Activated naive CD8-positive, alpha-beta T cell treated with anti-CD3 and anti-CD28 coated beads, Interleukin-2, amount 10 ng/mL, durations not matched to agents 7 days and 5 days (primary cell): ENCODE results near the gene RAB38. TPM values are rescaled to one million over a fixed set of nuclear protein-coding genes. Genes with fewer than 3 reads are reported as not detected.

Source experiments
- ATAC-seq: fragments of 150-1000 bp; cut with Tn5 transposase; one replicate; pipeline ENCODE4 v1.10.0; 2021; ENCODE audit warnings: low read depth, moderate library complexity
- POLR2A ChIA-PET: fragments of 350-600 bp; sonication (Branson Sonifier 250); formaldehyde crosslinking; loops from one replicate; lab custom pipeline; 2021; ENCODE audit warnings: antibody characterized with exemption; lab: Charles Lee
- DNase-seq: peaks from one replicate; pipeline ENCODE4 v3.0.0; 2021
- H3K27ac Mint-ChIP-seq: one replicate; pipeline ENCODE4 v1.8.0; 2022; ENCODE audit warnings: mild to moderate bottlenecking, mixed read lengths
- H3K27me3 Mint-ChIP-seq: one replicate; pipeline ENCODE4 v1.8.0; 2022; ENCODE audit warnings: mild to moderate bottlenecking, moderate library complexity, mixed read lengths
- H3K36me3 Mint-ChIP-seq: one replicate; pipeline ENCODE4 v1.8.0; 2021; ENCODE audit warnings: mild to moderate bottlenecking, mixed read lengths
- H3K4me1 Mint-ChIP-seq: one replicate; pipeline ENCODE4 v1.8.0; 2021; ENCODE audit warnings: mixed read lengths
- H3K4me3 Mint-ChIP-seq: one replicate; pipeline ENCODE4 v1.8.0; 2022; ENCODE audit warnings: mild to moderate bottlenecking, moderate library complexity, mixed read lengths
- H3K9me3 Mint-ChIP-seq: one replicate; pipeline ENCODE4 v1.8.0; 2021; ENCODE audit warnings: mixed read lengths
- total RNA-seq, 2 experiments: library from RNA; stranded (reverse); gene quantifications; one replicate each; pipeline ENCODE4 v1.2.3, GENCODE V29; 2021

RAB38 gene
- total RNA-seq, 2 experiments from 2014 or later, result 1.4 to 1.8 TPM

DNA sequence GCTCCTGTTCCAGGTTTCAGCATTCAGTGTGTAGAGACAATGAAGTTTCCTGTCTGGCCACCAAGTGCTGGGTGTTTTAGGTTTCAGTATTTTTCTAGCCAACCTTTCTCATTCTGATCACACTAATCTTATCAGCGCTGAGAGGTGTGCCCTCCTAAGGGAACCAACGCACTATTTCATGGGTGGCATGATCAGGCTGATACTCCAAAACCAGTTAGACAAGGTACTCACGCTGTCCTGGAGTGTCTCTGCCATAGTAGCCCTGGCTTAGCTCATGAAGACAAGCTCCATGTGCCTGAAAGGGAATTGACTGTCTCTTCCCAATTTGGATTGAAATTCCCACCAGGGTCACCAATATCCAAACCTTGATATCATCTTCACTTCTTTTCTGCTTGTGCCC is 8.0 kb upstream of the RAB38 start:
- Mint-ChIP-seq H3K9me3 (peaks cover 3% of the 10 kb centered on the region), H3K36me3 (peaks cover 2% of the 10 kb centered on the region), H3K4me1 (peaks cover 24% of the 10 kb centered on the region), H3K27ac (no peak overlapping the region), H3K4me3 (no peak overlapping the region), H3K27me3 (peaks cover 12% of the 10 kb centered on the region)
- ATAC-seq (no peak), DNase-seq (no peak)
- POLR2A ChIA-PET, result no interaction called here

DNA sequence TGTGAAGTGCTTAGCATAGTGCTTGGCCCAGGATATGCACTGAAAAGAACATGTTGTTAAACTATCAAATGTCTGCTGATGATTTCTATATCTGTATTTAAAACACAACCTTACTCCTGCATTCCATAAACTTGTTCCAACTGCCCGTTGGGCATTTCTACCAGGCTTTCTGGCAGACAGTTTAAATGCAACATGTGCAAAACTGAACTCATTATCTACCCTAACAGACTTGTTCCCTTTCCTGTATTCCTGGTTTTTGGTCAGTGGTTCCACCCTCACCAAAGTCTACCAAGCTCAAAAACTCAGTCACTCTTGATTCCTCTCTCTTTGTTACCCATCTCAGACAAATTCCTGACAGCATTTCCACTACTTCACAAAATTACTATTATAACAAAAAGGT is 6.5 kb upstream of the RAB38 start:
- no peak overlapping the region for H3K27ac Mint-ChIP-seq
- H3K9me3 Mint-ChIP-seq, result peaks cover 1% of the 10 kb centered on the region
- H3K4me1 Mint-ChIP-seq, result peaks cover 29% of the 10 kb centered on the region
- DNase-seq (no peak), ATAC-seq (no peak)
- H3K4me3 Mint-ChIP-seq, result no peak overlapping the region
- peaks cover 12% of the 10 kb centered on the region for H3K27me3 Mint-ChIP-seq
- POLR2A ChIA-PET, result no interaction called here
- peaks cover 2% of the 10 kb centered on the region for H3K36me3 Mint-ChIP-seq

DNA sequence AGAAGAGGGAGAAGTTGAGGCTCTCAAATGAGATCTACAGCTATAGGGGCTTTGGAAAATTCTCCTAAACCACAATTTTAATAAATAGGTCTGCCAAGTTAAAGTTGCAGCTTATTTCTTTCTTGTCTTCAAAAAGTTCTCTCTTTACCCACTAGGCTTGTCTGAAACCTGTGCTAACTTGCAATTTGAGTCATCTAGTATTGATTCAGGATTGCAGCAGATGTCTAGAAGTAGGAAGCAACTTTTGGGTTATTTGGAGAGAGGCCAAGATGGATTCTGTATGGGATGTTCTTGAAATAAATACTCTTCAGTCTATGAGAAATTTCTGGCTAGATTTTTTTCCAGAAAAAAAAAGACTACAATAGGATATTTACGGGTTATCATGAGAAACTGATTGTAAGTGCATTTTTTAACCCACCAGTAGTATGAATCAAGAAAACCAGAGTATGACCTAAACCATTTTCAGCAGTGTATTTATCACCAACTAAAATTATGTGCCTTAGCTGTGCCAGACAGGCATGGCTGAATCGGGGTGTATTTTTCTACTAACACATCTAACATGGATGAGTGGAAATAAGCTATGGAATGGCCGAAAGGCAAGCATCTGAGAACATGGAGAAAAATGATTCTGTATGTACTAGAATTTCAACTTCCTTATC is 4.9 kb upstream of the RAB38 start:
- Mint-ChIP-seq H3K4me1 (peaks cover 33% of the 10 kb centered on the region), H3K27ac (no peak overlapping the region), H3K36me3 (peaks cover 2% of the 10 kb centered on the region), H3K27me3 (peaks cover 16% of the 10 kb centered on the region), H3K4me3 (no peak overlapping the region), H3K9me3 (no peaks in the 10 kb centered on the region)
- POLR2A ChIA-PET, result no interaction called here
- DNase-seq, result no peak
- ATAC-seq, result no peak

DNA sequence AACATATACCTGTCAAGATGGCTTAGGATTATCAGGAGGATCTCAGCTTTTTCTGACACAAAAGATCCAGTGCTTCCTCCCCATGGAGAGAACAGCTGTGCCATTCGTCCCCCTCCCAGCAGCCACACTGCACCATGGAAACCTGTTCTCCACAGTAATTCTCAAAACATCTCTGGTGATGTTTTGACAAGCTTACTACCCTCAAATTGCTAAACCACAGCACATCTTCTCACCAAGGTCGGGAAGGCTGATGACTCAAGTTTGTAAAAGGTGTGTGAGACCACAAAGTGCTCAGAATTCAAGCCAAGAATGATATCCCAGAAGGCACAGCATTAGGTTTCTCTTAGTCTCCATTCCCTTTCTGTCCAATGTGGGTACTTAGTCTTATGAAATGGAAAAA is 3.9 kb upstream of the RAB38 start:
- H3K27me3 Mint-ChIP-seq, result peaks cover 16% of the 10 kb centered on the region
- no peak for DNase-seq
- peak; percentile 52 for ATAC-seq
- H3K9me3 Mint-ChIP-seq, result no peaks in the 10 kb centered on the region
- peaks cover 2% of the 10 kb centered on the region for H3K36me3 Mint-ChIP-seq
- POLR2A ChIA-PET, result interaction anchor here (0.7 to 0.9 kb wide), 2 partner anchors 10 to 158 kb away, joined by 3 to 4 read pairs; partner anchors contain the start of gene CTSC
- peaks cover 40% of the 10 kb centered on the region for H3K4me1 Mint-ChIP-seq
- H3K27ac Mint-ChIP-seq, result peak overlapping the region; percentile 75
- peak overlapping the region; percentile 41 for H3K4me3 Mint-ChIP-seq

DNA sequence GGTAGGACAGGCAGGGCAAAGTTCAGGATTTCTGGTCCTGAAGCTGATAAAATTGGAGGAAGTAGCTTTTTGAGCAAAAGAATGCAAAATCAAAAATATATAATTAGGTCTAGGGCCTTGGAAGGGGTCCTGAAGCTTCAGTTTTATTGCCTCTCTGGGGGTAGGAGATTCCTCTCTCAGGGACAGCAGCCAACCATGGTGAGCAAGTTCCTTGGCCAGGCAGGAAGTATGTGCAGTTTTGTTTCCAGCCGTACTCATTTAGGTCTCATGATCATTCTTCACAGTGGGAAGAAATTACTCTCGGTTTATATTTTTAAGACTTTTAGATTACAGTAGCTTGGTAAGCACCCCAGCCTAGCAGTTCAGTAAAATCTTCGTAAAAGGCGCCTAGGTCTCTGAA is 2.9 kb upstream of the RAB38 start:
- Mint-ChIP-seq H3K27ac (no peak overlapping the region), H3K4me3 (no peak overlapping the region), H3K9me3 (no peaks in the 10 kb centered on the region), H3K27me3 (peaks cover 16% of the 10 kb centered on the region), H3K36me3 (no peaks in the 10 kb centered on the region), H3K4me1 (peaks cover 40% of the 10 kb centered on the region)
- POLR2A ChIA-PET, result no interaction called here
- ATAC-seq (no peak), DNase-seq (no peak)

DNA sequence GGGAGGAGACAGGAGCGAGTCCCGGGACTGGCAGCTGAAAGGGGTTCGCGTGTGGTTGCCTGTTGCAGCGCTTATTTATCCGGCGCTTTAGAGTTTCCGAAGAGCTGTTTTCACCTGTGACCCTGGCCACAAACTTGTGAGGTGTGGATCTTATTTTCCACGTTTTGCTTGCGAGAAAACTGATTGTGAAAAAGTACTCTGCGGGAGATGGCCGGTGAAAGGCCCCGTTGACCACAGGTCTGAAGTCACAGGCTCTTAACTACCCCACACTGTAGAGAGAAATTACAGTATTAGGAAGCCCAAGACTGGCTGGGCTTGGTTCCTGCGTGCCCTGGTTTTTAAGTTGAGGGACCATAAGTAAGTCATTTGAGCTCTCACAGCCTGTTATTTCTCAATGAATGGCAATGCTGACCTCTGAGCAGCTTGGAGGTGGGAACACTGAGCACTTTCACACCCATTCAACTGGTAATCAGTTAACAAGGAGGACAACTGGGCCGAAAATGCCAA is 379 bp upstream of the RAB38 start:
- Mint-ChIP-seq H3K27me3 (peaks cover 5% of the 10 kb centered on the region), H3K27ac (no peak overlapping the region), H3K4me1 (peaks cover 38% of the 10 kb centered on the region), H3K9me3 (no peaks in the 10 kb centered on the region), H3K36me3 (no peaks in the 10 kb centered on the region), H3K4me3 (peak overlapping the region; percentile 83)
- DNase-seq (peak; percentile 35), ATAC-seq (no peak)
- POLR2A ChIA-PET, result no interaction called here

DNA sequence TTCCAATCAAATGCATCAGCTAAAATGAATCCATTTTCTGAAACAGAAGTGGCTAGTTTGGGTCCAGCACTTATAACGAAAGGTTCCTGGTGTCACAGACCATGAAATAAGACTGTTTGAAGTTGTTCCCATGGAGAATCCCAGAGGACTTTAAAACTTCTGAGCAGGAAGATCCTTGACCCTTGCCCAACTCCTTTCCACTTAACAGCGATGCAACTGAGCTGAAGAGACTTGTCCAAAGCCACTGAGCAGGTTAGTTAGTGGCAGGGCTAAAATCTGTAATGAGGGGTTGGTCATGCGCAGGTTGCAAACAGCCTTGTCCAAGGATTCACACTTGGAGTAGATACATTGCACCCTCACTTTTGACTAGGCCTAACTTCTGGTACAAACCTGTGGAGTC is 1.3 kb downstream of the RAB38 start:
- peaks cover 22% of the 10 kb centered on the region for H3K4me1 Mint-ChIP-seq
- H3K27me3 Mint-ChIP-seq, result peaks cover 4% of the 10 kb centered on the region
- no peaks in the 10 kb centered on the region for H3K36me3 Mint-ChIP-seq
- peak overlapping the region; percentile 73 for H3K27ac Mint-ChIP-seq
- DNase-seq (no peak), ATAC-seq (no peak)
- no peaks in the 10 kb centered on the region for H3K9me3 Mint-ChIP-seq
- H3K4me3 Mint-ChIP-seq, result peak overlapping the region; percentile 83
- POLR2A ChIA-PET, result interaction anchor here (1.1 kb wide), 1 partner anchor 164 kb away, joined by 3 read pairs; the partner anchor contains the start of gene CTSC

DNA sequence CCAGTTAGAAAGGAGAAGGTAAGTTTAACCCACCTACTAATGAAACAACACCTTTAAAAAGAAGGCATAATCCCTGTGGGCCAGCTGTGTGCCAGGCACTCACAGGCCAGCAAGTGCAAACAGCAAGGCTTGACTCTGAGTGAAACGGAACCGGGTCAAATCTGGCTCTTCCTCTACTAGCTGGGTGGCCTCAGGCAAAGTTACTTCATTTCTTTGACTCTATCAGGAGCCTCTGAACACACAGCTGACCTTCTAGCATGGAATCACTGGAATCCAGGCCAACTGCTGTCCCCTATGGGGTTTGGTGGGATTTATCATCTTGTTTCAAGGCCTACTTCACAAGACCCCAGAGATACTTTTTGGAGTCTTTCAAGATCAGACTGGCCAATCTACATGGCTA is 3.3 kb downstream of the RAB38 start:
- ATAC-seq (no peak), DNase-seq (no peak)
- Mint-ChIP-seq H3K4me3 (no peak overlapping the region), H3K9me3 (no peaks in the 10 kb centered on the region), H3K27ac (no peak overlapping the region), H3K4me1 (peaks cover 11% of the 10 kb centered on the region), H3K27me3 (peaks cover 4% of the 10 kb centered on the region), H3K36me3 (no peaks in the 10 kb centered on the region)
- POLR2A ChIA-PET, result no interaction called here

DNA sequence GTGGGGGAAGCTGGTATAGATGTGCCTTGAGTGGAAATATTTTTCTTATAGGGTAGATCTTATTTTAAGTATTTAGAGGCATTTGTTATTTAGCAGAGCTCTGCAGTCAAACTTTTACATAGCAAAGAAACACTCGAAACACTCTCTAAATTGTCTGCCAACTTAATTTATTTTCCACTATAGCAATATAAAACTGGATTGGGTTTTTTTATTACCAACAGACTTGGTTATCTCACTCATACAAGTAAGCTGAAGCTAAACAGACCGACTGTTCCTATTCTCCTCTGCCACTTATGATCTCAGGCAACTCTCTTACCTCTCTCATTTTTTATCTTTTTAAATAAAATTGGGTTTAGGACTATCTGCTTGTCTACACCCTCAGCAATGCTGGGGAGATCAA is 4.6 kb downstream of the RAB38 start:
- DNase-seq (no peak), ATAC-seq (no peak)
- no peak overlapping the region for H3K27ac Mint-ChIP-seq
- peaks cover 11% of the 10 kb centered on the region for H3K4me1 Mint-ChIP-seq
- H3K9me3 Mint-ChIP-seq, result no peaks in the 10 kb centered on the region
- POLR2A ChIA-PET, result no interaction called here
- H3K36me3 Mint-ChIP-seq, result peaks cover under 1% of the 10 kb centered on the region
- H3K4me3 Mint-ChIP-seq, result no peak overlapping the region
- H3K27me3 Mint-ChIP-seq, result no peaks in the 10 kb centered on the region

DNA sequence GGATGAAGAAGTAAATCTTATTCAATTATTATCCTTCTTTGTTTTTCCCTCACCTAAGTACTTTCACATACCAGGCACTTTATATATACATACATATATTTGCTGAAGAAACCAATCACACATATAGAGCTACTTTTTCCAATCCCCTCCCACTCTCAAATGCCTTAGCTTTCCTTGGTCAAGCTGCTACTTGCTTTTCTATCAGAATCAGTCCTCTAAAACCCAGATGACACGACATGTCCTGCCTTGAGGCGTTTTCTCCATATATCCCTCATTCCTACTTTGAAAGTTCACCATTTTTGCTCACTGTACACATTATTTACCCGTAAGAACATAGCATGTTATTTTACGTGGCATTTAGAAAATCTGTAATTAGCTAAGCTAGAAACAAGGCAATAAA is 5.4 kb downstream of the RAB38 start:
- Mint-ChIP-seq H3K27ac (no peak overlapping the region), H3K36me3 (peaks cover 1% of the 10 kb centered on the region), H3K27me3 (no peaks in the 10 kb centered on the region), H3K9me3 (no peaks in the 10 kb centered on the region), H3K4me1 (peaks cover 6% of the 10 kb centered on the region), H3K4me3 (no peak overlapping the region)
- POLR2A ChIA-PET, result interaction anchor here (1.4 kb wide), 1 partner anchor 9 kb away, joined by 3 read pairs; no protein-coding TSS in a partner anchor
- ATAC-seq (no peak), DNase-seq (no peak)

DNA sequence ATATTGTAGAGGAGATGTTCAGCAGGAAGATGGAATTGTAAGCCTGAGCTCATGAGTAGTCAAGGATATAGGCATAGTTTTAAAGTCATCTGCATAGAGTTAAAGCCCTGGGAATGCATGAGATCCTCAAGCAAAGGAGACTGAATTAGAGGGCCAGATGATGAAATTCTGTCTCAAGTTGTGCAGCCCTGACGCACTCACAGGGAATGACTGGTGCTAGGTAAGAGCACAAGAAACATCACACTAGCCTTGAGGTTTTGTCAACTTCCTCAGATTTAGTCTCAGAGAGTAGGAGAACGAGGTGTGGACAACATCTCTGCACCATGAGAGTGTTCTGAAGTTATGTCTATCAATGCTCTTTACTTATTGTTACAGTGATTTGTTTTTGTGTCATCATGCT is 5.8 kb downstream of the RAB38 start:
- H3K4me1 Mint-ChIP-seq, result peaks cover 3% of the 10 kb centered on the region

DNA sequence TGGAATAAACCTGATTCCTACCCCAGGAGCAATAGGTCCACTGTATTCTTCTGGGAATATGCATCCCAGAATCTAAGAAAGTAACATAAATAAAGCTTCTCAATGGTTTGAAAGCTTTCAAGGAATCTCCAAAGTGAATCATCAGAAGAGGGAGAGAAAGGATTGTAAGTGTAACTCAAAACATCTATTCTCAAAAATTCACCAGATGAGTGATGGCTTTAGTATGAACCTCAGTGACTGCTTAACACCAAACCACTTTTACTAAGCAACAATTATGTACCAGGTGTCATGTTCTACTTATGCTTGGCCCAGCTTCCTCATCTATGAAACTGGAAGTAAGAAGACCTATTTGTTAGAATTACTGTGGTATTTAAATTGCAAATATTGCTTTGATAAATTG is 7.4 kb downstream of the RAB38 start:
- ATAC-seq (no peak), DNase-seq (no peak)
- Mint-ChIP-seq H3K27me3 (no peaks in the 10 kb centered on the region), H3K36me3 (peaks cover 1% of the 10 kb centered on the region), H3K27ac (no peak overlapping the region), H3K4me1 (no peaks in the 10 kb centered on the region), H3K9me3 (no peaks in the 10 kb centered on the region), H3K4me3 (no peak overlapping the region)
- POLR2A ChIA-PET, result no interaction called here

More for the DNA sequence above, 5.8 kb downstream of the RAB38 start:
- Mint-ChIP-seq H3K27me3 (no peaks in the 10 kb centered on the region), H3K4me3 (no peak overlapping the region), H3K27ac (no peak overlapping the region), H3K9me3 (no peaks in the 10 kb centered on the region), H3K36me3 (peaks cover 1% of the 10 kb centered on the region)
- no peak for ATAC-seq
- POLR2A ChIA-PET, result interaction anchor here (1.4 kb wide), 1 partner anchor 10 kb away, joined by 3 read pairs; no protein-coding TSS in a partner anchor
- DNase-seq, result no peak

DNA sequence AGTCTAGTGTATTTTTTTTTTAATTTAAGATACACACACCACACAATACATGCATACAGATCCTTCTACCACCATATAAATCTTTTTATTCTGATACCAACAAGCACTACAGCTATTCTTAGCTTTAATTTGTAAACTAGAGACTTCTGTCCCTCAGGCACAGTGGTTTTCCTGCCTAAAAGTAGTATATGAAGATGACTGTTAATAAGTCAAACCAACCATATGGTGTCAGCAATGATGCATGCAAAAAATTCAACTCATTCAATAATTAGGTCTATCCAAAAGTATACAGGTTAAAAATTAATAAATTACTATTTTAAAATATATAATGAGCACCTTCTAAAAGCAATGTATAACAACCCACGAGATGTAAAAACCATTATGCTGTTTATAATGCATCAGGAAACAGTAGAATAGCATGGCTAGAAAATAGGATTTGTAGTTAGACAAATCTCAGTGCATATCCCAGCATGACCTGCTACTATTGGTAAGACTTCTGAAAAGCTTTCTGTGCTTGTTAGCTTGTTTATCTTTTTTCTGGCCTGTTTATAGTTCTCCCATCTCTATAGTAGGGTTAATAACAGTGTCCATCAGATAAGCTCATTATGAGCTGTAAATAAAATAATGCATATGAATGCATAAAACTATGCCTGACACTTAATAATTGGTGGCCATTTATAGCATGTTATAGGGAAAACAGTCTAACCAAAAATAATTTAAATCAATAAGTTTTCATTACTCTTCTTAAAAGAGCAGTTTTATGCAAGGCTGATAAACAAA is 10.2 kb downstream of the RAB38 start:
- POLR2A ChIA-PET, result no interaction called here
- Mint-ChIP-seq H3K4me3 (no peak overlapping the region), H3K36me3 (peaks cover 1% of the 10 kb centered on the region), H3K4me1 (no peaks in the 10 kb centered on the region), H3K9me3 (no peaks in the 10 kb centered on the region), H3K27me3 (peaks cover 4% of the 10 kb centered on the region), H3K27ac (no peak overlapping the region)
- DNase-seq (no peak), ATAC-seq (no peak)

DNA sequence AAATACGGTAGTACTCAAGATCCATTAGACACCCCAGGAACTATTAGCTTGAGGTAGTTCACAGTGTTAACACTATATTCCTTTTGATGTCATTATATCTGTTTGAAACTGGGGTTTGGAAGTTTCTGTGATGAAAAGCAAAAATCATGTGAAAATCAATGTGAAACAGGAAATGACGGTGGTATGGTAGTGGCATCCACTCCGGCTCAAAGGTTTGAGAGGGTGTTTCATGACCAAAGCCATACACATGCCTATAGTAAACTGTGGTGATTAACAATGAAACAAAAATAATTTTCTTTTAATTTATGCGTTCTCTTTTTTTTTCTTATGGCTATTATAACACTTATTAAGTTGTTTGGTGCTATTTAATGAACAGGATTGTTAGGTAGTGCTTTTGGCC is 10.9 kb downstream of the RAB38 start:
- H3K4me3 Mint-ChIP-seq, result no peak overlapping the region
- ATAC-seq, result no peak

More for the DNA sequence above, 10.9 kb downstream of the RAB38 start:
- Mint-ChIP-seq H3K36me3 (peaks cover 1% of the 10 kb centered on the region), H3K27ac (no peak overlapping the region), H3K4me1 (no peaks in the 10 kb centered on the region), H3K9me3 (no peaks in the 10 kb centered on the region), H3K27me3 (peaks cover 11% of the 10 kb centered on the region)
- POLR2A ChIA-PET, result no interaction called here
- no peak for DNase-seq
